HFFc6 (cell line): ENCODE measurements around the gene TRAPPC3. TPM values are rescaled to one million over a fixed set of nuclear protein-coding genes. Genes with fewer than 3 reads are reported as not detected.
A peak's percentile ranks its signal among the peaks of the same experiment; 100 is the strongest.

Experiments used
- DNase-seq: peaks from one replicate; pipeline ENCODE4 v3.0.0-alpha.2; 2018
- H3K27ac Mint-ChIP-seq: 2 replicates; pipeline ENCODE4 v1.8.0; 2020; ENCODE audit warnings: mild to moderate bottlenecking, mixed read lengths
- H3K27me3 Mint-ChIP-seq: 2 replicates; pipeline ENCODE4 v1.8.0; 2021; ENCODE audit warnings: mild to moderate bottlenecking, moderate library complexity, mixed read lengths; ENCODE audit not compliant: insufficient read depth
- H3K36me3 Mint-ChIP-seq: 2 replicates; pipeline ENCODE4 v1.8.0; 2021; ENCODE audit warnings: low read depth, mixed read lengths
- H3K4me1 Mint-ChIP-seq: 2 replicates; pipeline ENCODE4 v1.8.0; 2020; ENCODE audit warnings: low read depth, mixed read lengths
- H3K4me3 Mint-ChIP-seq: 2 replicates; pipeline ENCODE4 v1.8.0; 2020; ENCODE audit warnings: mild to moderate bottlenecking, moderate library complexity, mixed read lengths
- H3K9me3 Mint-ChIP-seq: 2 replicates; pipeline ENCODE4 v1.8.0; 2020; ENCODE audit warnings: mild to moderate bottlenecking, mixed read lengths
- CTCF ChIP-seq: fragments of 200-600 bp; sonication (generic); IDR thresholded peaks from 2 replicates; pipeline ENCODE4 v1.5.0; 2021; ENCODE audit warnings: antibody characterized with exemption, mild to moderate bottlenecking
- total RNA-seq, 6 experiments: library from RNA; stranded (reverse); fragmentation: NEBNext Ultra II Directional; extraction: Animal tissue kit (Norgen Biotek cat#: 25700); gene quantifications; 2 replicates in 1 of 6; 3 replicates in 5 of 6; pipeline ENCODE4 v1.2.3, GENCODE V29; 2021

TRAPPC3 gene
- total RNA-seq, 6 experiments from 2014 or later, result 76.6 to 93.4 (median 78.6) TPM

DNA sequence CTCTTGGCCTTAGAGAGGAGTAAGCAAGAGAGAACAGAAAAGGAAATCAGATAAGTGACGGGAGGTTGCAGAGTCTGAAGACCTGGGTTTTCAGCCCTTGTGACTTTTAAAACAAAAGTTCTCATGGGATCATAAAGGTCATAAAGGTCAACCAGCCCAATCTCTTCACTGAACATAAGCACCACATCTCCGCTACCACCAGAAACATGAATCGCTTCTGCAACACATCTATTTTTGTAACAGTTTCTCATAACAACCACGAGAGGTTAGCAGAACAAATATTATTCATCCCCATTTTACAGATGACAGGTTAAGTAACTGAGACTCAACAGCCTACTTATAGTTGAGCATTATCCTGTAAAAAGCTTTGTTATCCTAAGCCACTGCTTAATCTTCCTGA, 5.9 kb downstream of the TRAPPC3 start:
- H3K9me3 Mint-ChIP-seq, result no peaks in the 10 kb centered on the region
- no peak overlapping the region for H3K27ac Mint-ChIP-seq
- H3K27me3 Mint-ChIP-seq, result no peaks in the 10 kb centered on the region
- H3K36me3 Mint-ChIP-seq, result peaks cover 31% of the 10 kb centered on the region
- DNase-seq, result no peak
- peaks cover 41% of the 10 kb centered on the region for H3K4me1 Mint-ChIP-seq
- no peak for TF ChIP-seq CTCF
- H3K4me3 Mint-ChIP-seq, result no peak overlapping the region

DNA sequence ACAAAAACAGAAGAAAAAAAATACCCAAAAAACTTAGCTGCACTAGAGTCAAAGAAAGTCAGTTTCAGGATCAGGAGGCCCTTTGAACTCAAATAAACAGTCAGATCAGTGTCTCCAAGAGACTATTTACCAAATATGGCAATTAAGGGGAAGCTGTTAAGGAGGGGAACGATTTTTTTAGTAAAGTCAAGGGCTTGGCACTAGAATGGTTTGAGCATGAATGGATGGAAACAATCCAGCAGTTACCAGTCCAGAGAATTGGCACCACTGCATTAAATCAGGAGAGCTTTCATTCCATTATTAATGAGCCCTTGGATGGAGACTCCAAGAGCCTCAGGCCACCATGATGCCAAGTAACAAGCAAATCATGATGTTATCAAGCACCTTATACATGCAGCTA, 7.2 kb downstream of the TRAPPC3 start:
- Mint-ChIP-seq H3K27me3 (no peaks in the 10 kb centered on the region; the same call in 1 of the 2 replicates), H3K4me3 (no peak overlapping the region), H3K9me3 (no peaks in the 10 kb centered on the region), H3K4me1 (peaks cover 45% of the 10 kb centered on the region), H3K27ac (peak overlapping the region; percentile 49), H3K36me3 (peaks cover 33% of the 10 kb centered on the region)
- no peak for DNase-seq
- no peak for TF ChIP-seq CTCF

- Mint-ChIP-seq H3K9me3 (no peaks in the 10 kb centered on the region), H3K4me3 (no peak overlapping the region), H3K4me1 (peaks cover 71% of the 10 kb centered on the region), H3K27me3 (no peaks in the 10 kb centered on the region; the same call in 1 of the 2 replicates), H3K36me3 (peaks cover 28% of the 10 kb centered on the region), H3K27ac (peak overlapping the region; percentile 88; the same call in 1 of the 2 replicates)
- TF ChIP-seq CTCF, result no peak
- no peak for DNase-seq
These were observed 9.8 kb downstream of the TRAPPC3 start for GRCh38 chr1:36139521-36139920.

- Mint-ChIP-seq H3K27me3 (no peaks in the 10 kb centered on the region; the same call in 1 of the 2 replicates), H3K9me3 (no peaks in the 10 kb centered on the region), H3K4me1 (peaks cover 86% of the 10 kb centered on the region), H3K36me3 (peaks cover 19% of the 10 kb centered on the region), H3K4me3 (no peak overlapping the region), H3K27ac (peak overlapping the region; percentile 94)
- no peak for DNase-seq
- TF ChIP-seq CTCF, result no peak
These were observed 11.5 kb downstream of the TRAPPC3 start for GRCh38 chr1:36137776-36138175.

DNA sequence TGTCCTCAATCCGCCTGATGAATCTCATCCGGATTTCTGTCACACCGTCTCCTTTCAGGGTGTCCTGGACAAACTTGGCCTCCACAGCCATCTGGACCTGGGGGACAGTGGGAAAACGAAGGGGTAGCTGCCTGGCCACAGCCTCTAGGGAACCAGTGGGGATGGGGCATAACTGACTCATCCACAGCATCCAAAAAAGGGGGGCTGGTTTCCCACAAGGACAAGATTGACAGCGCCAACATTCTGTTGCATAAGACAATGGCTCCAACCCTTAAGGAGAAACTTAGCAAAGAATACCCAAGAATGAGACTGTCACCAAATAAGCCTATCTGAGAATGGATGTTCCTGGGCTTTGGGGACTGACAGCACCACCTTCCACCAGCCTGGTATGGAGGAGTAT, 12.1 kb downstream of the TRAPPC3 start:
- H3K27ac Mint-ChIP-seq, result peak overlapping the region; percentile 94
- H3K36me3 Mint-ChIP-seq, result peaks cover 19% of the 10 kb centered on the region
- no peaks in the 10 kb centered on the region for H3K9me3 Mint-ChIP-seq
- H3K4me3 Mint-ChIP-seq, result no peak overlapping the region
- H3K4me1 Mint-ChIP-seq, result peaks cover 82% of the 10 kb centered on the region
- H3K27me3 Mint-ChIP-seq, result no peaks in the 10 kb centered on the region; the same call in 1 of the 2 replicates
- no peak for DNase-seq
- no peak for TF ChIP-seq CTCF

DNA sequence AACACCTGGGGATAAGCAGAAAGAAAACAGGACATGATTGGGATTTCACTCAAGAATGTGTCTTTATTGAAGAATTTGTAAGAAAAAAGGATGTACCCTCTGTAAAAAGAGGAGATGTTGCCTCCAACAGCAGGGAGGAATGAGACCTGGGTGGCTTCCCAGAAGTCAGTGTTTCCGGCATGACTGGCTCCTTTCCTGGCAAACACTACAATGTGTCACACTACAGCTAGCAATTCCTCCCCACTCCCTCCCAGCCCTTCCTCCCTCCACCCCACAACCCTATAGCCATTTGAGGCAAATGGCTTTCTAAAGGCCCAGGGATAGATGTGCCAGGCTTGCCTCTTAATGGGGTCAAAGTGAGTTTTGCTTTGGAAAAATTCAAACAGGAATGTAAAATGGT, 12.8 kb downstream of the TRAPPC3 start:
- Mint-ChIP-seq H3K4me3 (peak overlapping the region; percentile 13; the same call in 1 of the 2 replicates), H3K9me3 (no peaks in the 10 kb centered on the region), H3K36me3 (peaks cover 19% of the 10 kb centered on the region), H3K27ac (peak overlapping the region; percentile 94), H3K27me3 (no peaks in the 10 kb centered on the region; the same call in 1 of the 2 replicates), H3K4me1 (peaks cover 77% of the 10 kb centered on the region)
- DNase-seq, result peak; percentile 87
- no peak for TF ChIP-seq CTCF
